K562 (cell line): ENCODE results near the gene AMOT. TPM values are rescaled to one million over a fixed set of nuclear protein-coding genes. Genes with fewer than 3 reads are reported as not detected.

Source experiments
- ATAC-seq: fragments of 200-7000 bp; cut with Tn5 transposase; 3 replicates; pipeline ENCODE4 v1.9.1; 2020; ENCODE audit warnings: moderate library complexity
- BruUV-seq: library from RNA; stranded (reverse); fragments of 400-500 nt; replicated peaks from 2 replicates; lab custom pipeline; 2021; lab: Mats Ljungman, UMichigan
- CTCF ChIA-PET: fragments of 300-600 bp; formaldehyde crosslinking; extraction: SDS; loops from one replicate; lab custom pipeline; 2021; ENCODE audit warnings: low intra/inter-chr PET ratio; lab: Yijun Ruan, JAX
- POLR2A ChIA-PET: fragments of 300-600, 350-650 bp; sonication (Branson Sonifier 250); formaldehyde crosslinking; extraction: SDS; loops from one replicate; lab custom pipeline; 2021; ENCODE audit warnings: antibody characterized with exemption, inconsistent platforms; lab: Yijun Ruan, JAX
- DNase-seq, 4 experiments: peaks; one replicate each; pipeline versions ENCODE4 v3.0.0 to v3.0.0-alpha.2; 2011 to 2018; ENCODE audit warnings: low spot score in 3 of 4, mixed read lengths in 3 of 4; ENCODE audit errors: extremely low read depth in 1 of 4
- FAIRE-seq: peaks from 2 replicates; lab custom pipeline; 2011; peaks lifted over from hg19 to GRCh38; lab: Jason Lieb, UNC
- H2AFZ ChIP-seq: 2 replicates; pipeline ENCODE4 v1.6.0; 2011; ENCODE audit warnings: low read depth, low read length, control low read depth, inconsistent platforms
- H3K27ac ChIP-seq: fragments of 200-600 bp; 3 replicates; pipeline ENCODE4 v1.8.0; 2011; ENCODE audit warnings: low read depth, mild to moderate bottlenecking, control low read depth, inconsistent platforms, low read length, moderate library complexity, mixed read lengths; ENCODE audit errors: extremely low read depth
- H3K27me3 ChIP-seq, 2 experiments: fragments of 300-600 bp in 1 of 2; 2 replicates in 1 of 2; 3 replicates in 1 of 2; pipeline versions ENCODE4 v1.6.0 to v1.8.0; 2011; ENCODE audit warnings: inconsistent platforms in 2 of 2, low read length in 2 of 2, mild to moderate bottlenecking in 1 of 2, mixed read lengths in 1 of 2, moderate library complexity in 1 of 2; ENCODE audit not compliant: control insufficient read depth in 2 of 2, insufficient read depth in 2 of 2
- H3K36me3 ChIP-seq: fragments of 300-600 bp; 3 replicates; pipeline ENCODE4 v1.8.0; 2011; ENCODE audit warnings: mild to moderate bottlenecking, low read length, inconsistent platforms; ENCODE audit not compliant: control insufficient read depth, insufficient read depth
- H3K4me1 ChIP-seq, 2 experiments: fragments of 200-600 bp in 1 of 2; replicated peaks in 1 of 2; 2 replicates in 1 of 2; 3 replicates in 1 of 2; pipeline versions ENCODE4 v1.5.1 to v1.8.0; 2011; ENCODE audit warnings: inconsistent platforms in 2 of 2, low read length in 2 of 2, mild to moderate bottlenecking in 1 of 2, mixed read lengths in 1 of 2, moderate library complexity in 1 of 2; ENCODE audit not compliant: control insufficient read depth in 2 of 2, insufficient read depth in 2 of 2
- H3K4me2 ChIP-seq: 2 replicates; pipeline ENCODE4 v1.6.1; 2011; ENCODE audit warnings: low read length, control low read depth, inconsistent platforms, mixed read lengths; ENCODE audit not compliant: insufficient read depth
- H3K4me3 ChIP-seq: fragments of 200-600 bp; sonication (generic), shearing (Covaris generic); 2 replicates; pipeline ENCODE4 v1.5.1; 2016; ENCODE audit warnings: control low read depth, inconsistent platforms
- H3K79me2 ChIP-seq: fragments of 200-600 bp; 3 replicates; pipeline ENCODE4 v1.8.0; 2011; ENCODE audit warnings: low read length, inconsistent platforms; ENCODE audit not compliant: control insufficient read depth, insufficient read depth
- H3K9ac ChIP-seq, 2 experiments: 2 replicates each; pipeline versions ENCODE4 v1.6.0 to v1.6.1; 2011; ENCODE audit warnings: low read depth in 2 of 2, low read length in 2 of 2, control low read depth in 1 of 2, inconsistent platforms in 1 of 2, mild to moderate bottlenecking in 1 of 2, mixed read lengths in 1 of 2; ENCODE audit not compliant: insufficient read depth in 1 of 2
- H3K9me1 ChIP-seq: one replicate; pipeline ENCODE4 v1.6.0; 2011; ENCODE audit warnings: inconsistent platforms, mild to moderate bottlenecking, low read length, moderate library complexity; ENCODE audit not compliant: control insufficient read depth, insufficient read depth
- H3K9me3 ChIP-seq: replicated peaks from 2 replicates; pipeline ENCODE4 v1.5.1; 2011; ENCODE audit warnings: low read depth, low read length, inconsistent platforms; ENCODE audit not compliant: control insufficient read depth, insufficient read depth
- H4K20me1 ChIP-seq: replicated peaks from 2 replicates; pipeline ENCODE4 v1.6.1; 2011; ENCODE audit warnings: low read length, inconsistent platforms, mixed read lengths; ENCODE audit not compliant: control insufficient read depth, insufficient read depth
- ATF1 ChIP-seq, 2 experiments: fragments of 450-650 bp in 1 of 2; IDR thresholded peaks; 2 replicates each; pipeline ENCODE4 v1.6.1; 2016; ENCODE audit warnings: missing compliant biosample characterization in 1 of 2, missing genetic modification characterization in 1 of 2
- FOXJ2 ChIP-seq: fragments of 200-800 bp; sonication (Bioruptor generic); IDR thresholded peaks from 2 replicates; pipeline ENCODE4 v1.6.1; 2016; ENCODE audit warnings: missing genetic modification characterization, missing compliant biosample characterization
- MTF1 ChIP-seq: fragments of 250-450 bp; sonication (Bioruptor Pico); IDR thresholded peaks from 2 replicates; pipeline ENCODE4 v1.9.0; 2021; ENCODE audit warnings: moderate library complexity, mild to moderate bottlenecking, inconsistent platforms, borderline replicate concordance
- PCBP2 ChIP-seq: fragments of 200-400 bp; formaldehyde crosslinking; IDR thresholded peaks from 2 replicates; pipeline ENCODE4 v1.6.1; 2018; ENCODE audit warnings: low read length, low read depth, mild to moderate bottlenecking, moderate library complexity; ENCODE audit not compliant: poor library complexity, severe bottlenecking
- ZNF354B ChIP-seq: fragments of 250-450 bp; sonication (Bioruptor Pico); IDR thresholded peaks from 2 replicates; pipeline ENCODE4 v1.4.0; 2020
- WGBS: fragments of 100-300 bp; shearing (Covaris generic); methylation state at CpG from one replicate; pipeline ENCODE4 v1.1.6; 2016; ENCODE audit warnings: low coverage, mixed read lengths; ENCODE audit not compliant: insufficient coverage; ENCODE audit errors: missing lambda C conversion rate; 5-methylcytosine and 5-hydroxymethylcytosine counted together
- in situ Hi-C: fragments of 300-500 bp; cut with MboI; formaldehyde crosslinking; loops from 4 replicates; pipeline ENCODE4 v1.15.0; 2018; ENCODE audit warnings: inconsistent platforms, mixed read lengths
- intact Hi-C: fragments of 100-400 bp; cut with micrococcal nuclease; formaldehyde crosslinking; loops from 2 replicates; pipeline ENCODE4 v1.14.2; 2022
- polyA plus RNA-seq, 8 experiments: library from polyadenylated mRNA; depleted of rRNA in 4 of 8; stranded (reverse) in 5 of 8; unstranded in 3 of 8; fragments of >200 nt; fragmentation: Nextera tagmentation in 2 of 8; fragmentation: Illumina TruSeq in 1 of 8; extraction: Ambion mirVana in 2 of 8; extraction: Trizol in 1 of 8; gene quantifications; 2 replicates each; pipeline versions ENCODE4 v1.2.1 to v1.2.3, GENCODE V29; 2011 to 2014; ENCODE audit warnings: inconsistent platforms in 1 of 8, missing spikeins in 1 of 8
- total RNA-seq, 7 experiments: library from RNA; depleted of rRNA in 6 of 7; stranded (reverse); fragments of >200 nt in 6 of 7; fragmentation: Illumina TruSeq in 2 of 7; extraction: Trizol in 2 of 7; gene quantifications; 2 replicates each; pipeline versions ENCODE4 v1.2.1 to v1.2.3, GENCODE V29; 2011 to 2021; ENCODE audit warnings: low replicate concordance in 1 of 7
- TF ChIP-seq, protein P1 (sequence below): fragments of 450-650 bp; conservative IDR thresholded peaks from 2 replicates; pipeline ENCODE4 v1.6.1; 2016; ENCODE audit warnings: missing genetic modification characterization, low read depth, mild to moderate bottlenecking, missing compliant biosample characterization, moderate library complexity
- TF ChIP-seq, protein P2 (sequence below), 2 experiments: fragments of 450-650 bp; IDR thresholded peaks; 2 replicates each; pipeline ENCODE4 v1.6.1; 2016; ENCODE audit warnings: mild to moderate bottlenecking in 2 of 2, borderline replicate concordance in 1 of 2, low read depth in 1 of 2, moderate library complexity in 1 of 2
- TF ChIP-seq, protein P3 (sequence below): sonication (generic); formaldehyde crosslinking; IDR thresholded peaks from 2 replicates; pipeline ENCODE4 v1.8.0; 2022; ENCODE audit warnings: mild to moderate bottlenecking, missing genetic modification reagents, borderline replicate concordance
- TF ChIP-seq, protein P4 (sequence below): fragments of 450-650 bp; formaldehyde crosslinking; IDR thresholded peaks from 2 replicates; pipeline ENCODE4 v1.4.0; 2020; ENCODE audit warnings: mild to moderate bottlenecking, moderate library complexity

AMOT gene
- total and polyA plus RNA-seq, 9 of the 15 experiments (the other 6 are each of a cell fraction or from before 2014, with no cell fraction given) = 0.04 TPM; not detected in 8

DNA sequence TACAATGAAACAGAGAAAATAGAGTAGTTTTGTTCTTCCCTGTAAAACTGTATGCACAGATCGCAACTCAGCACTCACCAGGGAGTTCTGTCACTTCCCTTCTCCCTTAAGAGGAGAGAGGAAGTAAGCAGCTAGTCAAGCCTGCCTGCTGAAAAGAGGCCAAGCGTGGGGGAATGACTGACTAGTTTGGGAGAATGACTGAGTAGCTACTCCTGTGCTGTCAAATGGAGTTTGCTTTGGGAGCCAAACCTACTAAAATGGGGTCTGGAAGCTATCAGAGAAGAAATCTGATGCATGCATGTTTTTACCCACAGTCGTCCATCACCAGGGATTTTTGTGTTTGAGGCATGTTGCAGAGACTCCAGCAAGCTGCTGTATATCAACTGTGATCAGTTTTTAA is 106.3 kb downstream of the AMOT start:
- CTCF ChIA-PET = no interaction called here
- H3K36me3 ChIP-seq = no peaks in the 10 kb centered on the region
- no peaks in the 10 kb centered on the region for H4K20me1 ChIP-seq
- no peaks in the 10 kb centered on the region for H3K9me3 ChIP-seq
- no peaks in the 10 kb centered on the region for H3K27me3 ChIP-seq
- 0% methylated on average over 3 of the region's 3 CpGs for WGBS
- H3K4me1 ChIP-seq = no peaks in the 10 kb centered on the region
- H3K4me2 ChIP-seq = no peak overlapping the region
- H3K4me3 ChIP-seq = no peak overlapping the region
- no peaks in the 10 kb centered on the region for H3K9me1 ChIP-seq
- in situ Hi-C loops = no loop called here
- no peak overlapping the region for H3K9ac ChIP-seq
- ATAC-seq = no peak
- no peak for DNase-seq
- no peak overlapping the region for H3K27ac ChIP-seq
- no peak overlapping the region for H2AFZ ChIP-seq
- intact Hi-C loops = no loop called here
- POLR2A ChIA-PET = no interaction called here
- no peaks in the 10 kb centered on the region for H3K79me2 ChIP-seq
- no peak for FAIRE-seq
- BruUV-seq = no TSS peak
- TF ChIP-seq, protein P1, sequence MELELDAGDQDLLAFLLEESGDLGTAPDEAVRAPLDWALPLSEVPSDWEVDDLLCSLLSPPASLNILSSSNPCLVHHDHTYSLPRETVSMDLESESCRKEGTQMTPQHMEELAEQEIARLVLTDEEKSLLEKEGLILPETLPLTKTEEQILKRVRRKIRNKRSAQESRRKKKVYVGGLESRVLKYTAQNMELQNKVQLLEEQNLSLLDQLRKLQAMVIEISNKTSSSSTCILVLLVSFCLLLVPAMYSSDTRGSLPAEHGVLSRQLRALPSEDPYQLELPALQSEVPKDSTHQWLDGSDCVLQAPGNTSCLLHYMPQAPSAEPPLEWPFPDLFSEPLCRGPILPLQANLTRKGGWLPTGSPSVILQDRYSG (tag) = no peak
- TF ChIP-seq, protein P2, sequence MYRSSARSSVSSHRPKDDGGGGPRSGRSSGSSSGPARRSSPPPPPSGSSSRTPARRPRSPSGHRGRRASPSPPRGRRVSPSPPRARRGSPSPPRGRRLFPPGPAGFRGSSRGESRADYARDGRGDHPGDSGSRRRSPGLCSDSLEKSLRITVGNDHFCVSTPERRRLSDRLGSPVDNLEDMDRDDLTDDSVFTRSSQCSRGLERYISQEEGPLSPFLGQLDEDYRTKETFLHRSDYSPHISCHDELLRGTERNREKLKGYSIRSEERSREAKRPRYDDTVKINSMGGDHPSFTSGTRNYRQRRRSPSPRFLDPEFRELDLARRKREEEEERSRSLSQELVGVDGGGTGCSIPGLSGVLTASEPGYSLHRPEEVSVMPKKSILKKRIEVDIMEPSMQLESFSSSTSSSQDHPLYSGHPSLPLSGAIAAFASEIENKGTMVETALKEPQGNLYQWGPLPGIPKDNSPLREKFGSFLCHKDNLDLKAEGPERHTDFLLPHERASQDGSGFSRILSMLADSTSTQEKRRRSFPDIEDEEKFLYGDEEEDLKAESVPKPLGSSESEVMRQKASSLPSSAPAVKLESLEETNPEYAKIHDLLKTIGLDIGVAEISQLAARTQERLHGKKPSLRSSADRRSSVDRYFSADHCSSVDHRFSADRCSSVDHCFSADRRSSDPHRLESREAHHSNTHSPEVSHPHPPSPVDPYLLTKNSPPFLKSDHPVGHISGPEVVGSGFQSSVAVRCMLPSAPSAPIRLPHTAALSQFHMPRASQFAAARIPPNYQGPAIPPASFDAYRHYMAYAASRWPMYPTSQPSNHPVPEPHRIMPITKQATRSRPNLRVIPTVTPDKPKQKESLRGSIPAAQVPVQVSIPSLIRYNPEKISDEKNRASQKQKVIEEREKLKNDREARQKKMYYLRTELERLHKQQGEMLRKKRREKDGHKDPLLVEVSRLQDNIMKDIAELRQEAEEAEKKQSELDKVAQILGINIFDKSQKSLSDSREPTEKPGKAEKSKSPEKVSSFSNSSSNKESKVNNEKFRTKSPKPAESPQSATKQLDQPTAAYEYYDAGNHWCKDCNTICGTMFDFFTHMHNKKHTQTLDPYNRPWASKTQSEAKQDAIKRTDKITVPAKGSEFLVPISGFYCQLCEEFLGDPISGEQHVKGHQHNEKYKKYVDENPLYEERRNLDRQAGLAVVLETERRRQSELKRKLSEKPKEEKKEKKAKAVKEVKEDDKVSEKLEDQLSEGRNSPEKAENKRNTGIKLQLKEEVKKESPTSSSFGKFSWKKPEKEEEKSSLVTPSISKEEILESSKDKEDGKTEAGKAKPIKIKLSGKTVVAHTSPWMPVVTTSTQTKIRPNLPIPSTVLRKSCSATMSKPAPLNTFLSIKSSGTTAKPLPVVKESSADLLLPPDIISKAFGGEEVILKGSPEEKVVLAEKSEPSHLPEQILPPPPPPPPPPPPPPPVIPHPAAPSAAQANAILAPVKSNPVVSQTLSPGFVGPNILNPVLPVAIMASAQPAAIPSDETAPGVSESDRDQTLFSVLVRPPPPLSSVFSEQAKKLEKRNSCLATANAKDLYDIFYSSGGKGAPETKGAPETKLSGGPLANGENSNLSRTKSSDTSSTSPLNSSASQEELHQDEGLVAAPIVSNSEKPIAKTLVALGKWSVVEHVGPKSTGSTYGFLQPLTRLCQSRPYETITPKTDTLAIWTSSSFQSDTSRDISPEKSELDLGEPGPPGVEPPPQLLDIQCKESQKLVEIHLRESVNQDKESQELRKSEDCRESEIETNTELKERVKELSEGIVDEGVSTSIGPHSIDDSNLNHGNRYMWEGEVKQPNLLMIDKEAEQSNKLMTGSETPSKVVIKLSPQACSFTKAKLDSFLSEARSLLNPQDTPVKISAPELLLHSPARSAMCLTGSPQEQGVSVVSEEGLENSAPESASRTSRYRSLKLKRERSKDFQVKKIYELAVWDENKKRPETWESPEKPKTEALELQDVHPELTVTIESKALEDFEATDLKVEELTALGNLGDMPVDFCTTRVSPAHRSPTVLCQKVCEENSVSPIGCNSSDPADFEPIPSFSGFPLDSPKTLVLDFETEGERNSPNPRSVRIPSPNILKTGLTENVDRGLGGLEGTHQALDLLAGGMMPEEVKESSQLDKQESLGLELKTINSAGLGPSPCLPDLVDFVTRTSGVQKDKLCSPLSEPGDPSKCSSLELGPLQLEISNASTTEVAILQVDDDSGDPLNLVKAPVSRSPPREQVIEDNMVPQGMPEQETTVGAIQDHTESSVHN (IDR thresholded peaks at IDR 0.05; ENCODE audit: borderline replicate concordance in 1 of 2, low read depth in 1 of 2) = no peak
- TF ChIP-seq ZNF354B (CRISPR knock-in tag) = no peak
- TF ChIP-seq, protein P3, sequence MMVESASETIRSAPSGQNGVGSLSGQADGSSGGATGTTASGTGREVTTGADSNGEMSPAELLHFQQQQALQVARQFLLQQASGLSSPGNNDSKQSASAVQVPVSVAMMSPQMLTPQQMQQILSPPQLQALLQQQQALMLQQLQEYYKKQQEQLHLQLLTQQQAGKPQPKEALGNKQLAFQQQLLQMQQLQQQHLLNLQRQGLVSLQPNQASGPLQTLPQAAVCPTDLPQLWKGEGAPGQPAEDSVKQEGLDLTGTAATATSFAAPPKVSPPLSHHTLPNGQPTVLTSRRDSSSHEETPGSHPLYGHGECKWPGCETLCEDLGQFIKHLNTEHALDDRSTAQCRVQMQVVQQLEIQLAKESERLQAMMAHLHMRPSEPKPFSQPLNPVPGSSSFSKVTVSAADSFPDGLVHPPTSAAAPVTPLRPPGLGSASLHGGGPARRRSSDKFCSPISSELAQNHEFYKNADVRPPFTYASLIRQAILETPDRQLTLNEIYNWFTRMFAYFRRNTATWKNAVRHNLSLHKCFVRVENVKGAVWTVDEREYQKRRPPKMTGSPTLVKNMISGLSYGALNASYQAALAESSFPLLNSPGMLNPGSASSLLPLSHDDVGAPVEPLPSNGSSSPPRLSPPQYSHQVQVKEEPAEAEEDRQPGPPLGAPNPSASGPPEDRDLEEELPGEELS (CRISPR knock-in tag) = no peak
- TF ChIP-seq MTF1 (CRISPR knock-in tag) = no peak
- no peak for TF ChIP-seq ATF1 (CRISPR knock-in tag; IDR thresholded peaks at IDR 0.05)
- TF ChIP-seq ATF1 (tag; IDR thresholded peaks at IDR 0.05) = no peak
- TF ChIP-seq FOXJ2 (tag) = no peak
- TF ChIP-seq, protein P4, sequence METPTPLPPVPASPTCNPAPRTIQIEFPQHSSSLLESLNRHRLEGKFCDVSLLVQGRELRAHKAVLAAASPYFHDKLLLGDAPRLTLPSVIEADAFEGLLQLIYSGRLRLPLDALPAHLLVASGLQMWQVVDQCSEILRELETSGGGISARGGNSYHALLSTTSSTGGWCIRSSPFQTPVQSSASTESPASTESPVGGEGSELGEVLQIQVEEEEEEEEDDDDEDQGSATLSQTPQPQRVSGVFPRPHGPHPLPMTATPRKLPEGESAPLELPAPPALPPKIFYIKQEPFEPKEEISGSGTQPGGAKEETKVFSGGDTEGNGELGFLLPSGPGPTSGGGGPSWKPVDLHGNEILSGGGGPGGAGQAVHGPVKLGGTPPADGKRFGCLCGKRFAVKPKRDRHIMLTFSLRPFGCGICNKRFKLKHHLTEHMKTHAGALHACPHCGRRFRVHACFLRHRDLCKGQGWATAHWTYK (CRISPR knock-in tag) = no peak
- no peak for TF ChIP-seq PCBP2
